SU-DHL-6 (cell line): ENCODE results near the gene CNR2.

Experiments used
- H2AFZ ChIP-seq: fragments of 200-600 bp; sonication (generic); 2 replicates; pipeline ENCODE4 v1.6.1; 2014; ENCODE audit warnings: low read depth, mild to moderate bottlenecking, moderate library complexity, mixed read lengths, antibody characterized with exemption, low read length; ENCODE audit not compliant: severe bottlenecking
- H3F3A ChIP-seq: fragments of 200-600 bp; shearing (Covaris generic); 2 replicates; pipeline ENCODE4 v1.6.0; 2016; ENCODE audit warnings: antibody characterized with exemption, mild to moderate bottlenecking; ENCODE audit not compliant: insufficient read depth
- H3K27ac ChIP-seq: fragments of 200-600 bp; sonication (generic); 2 replicates; pipeline ENCODE4 v1.5.1; 2016; ENCODE audit warnings: low read depth, mild to moderate bottlenecking, low read length, moderate library complexity, mixed read lengths
- H3K27me3 ChIP-seq: fragments of 200-600 bp; sonication (generic), shearing (Covaris generic); 2 replicates; pipeline ENCODE4 v1.6.0; 2014; ENCODE audit warnings: mild to moderate bottlenecking, low read length
- H3K36me3 ChIP-seq: fragments of 200-600 bp; sonication (generic); 2 replicates; pipeline ENCODE4 v1.6.1; 2014; ENCODE audit warnings: mild to moderate bottlenecking, low read length, mixed read lengths
- H3K4me2 ChIP-seq: fragments of 300-600, 200-600 bp; shearing (Covaris generic), sonication (generic); 2 replicates; pipeline ENCODE4 v1.6.0; 2014; ENCODE audit warnings: low read length, low read depth, mild to moderate bottlenecking; ENCODE audit not compliant: poor library complexity, severe bottlenecking
- H3K4me3 ChIP-seq: fragments of 200-600 bp; sonication (generic); 2 replicates; pipeline ENCODE4 v1.5.1; 2014; ENCODE audit warnings: antibody characterized with exemption, low read length, mild to moderate bottlenecking, mixed read lengths; ENCODE audit not compliant: insufficient read depth, poor library complexity, severe bottlenecking
- H3K79me2 ChIP-seq: fragments of 200-600 bp; sonication (generic); 2 replicates; pipeline ENCODE4 v1.6.1; 2014; ENCODE audit warnings: mild to moderate bottlenecking, low read length, moderate library complexity; ENCODE audit not compliant: insufficient read depth
- H3K9ac ChIP-seq: fragments of 200-600 bp; sonication (generic); 2 replicates; pipeline ENCODE4 v1.7.0; 2014; ENCODE audit warnings: mild to moderate bottlenecking, low read length
- H3K9me2 ChIP-seq: fragments of 200-600 bp; sonication (generic); replicated peaks from 2 replicates; pipeline ENCODE4 v1.6.1; 2014; ENCODE audit warnings: low read length; ENCODE audit not compliant: insufficient read depth
- H3K9me3 ChIP-seq: fragments of 200-600 bp; sonication (generic); 2 replicates; pipeline ENCODE4 v1.6.1; 2014; ENCODE audit warnings: low read length, mixed read lengths; ENCODE audit not compliant: insufficient read depth
- H4K20me1 ChIP-seq: fragments of 200-600 bp; sonication (generic); 2 replicates; pipeline ENCODE4 v1.6.1; 2014; ENCODE audit warnings: low read depth, mild to moderate bottlenecking, antibody characterized with exemption, low read length, moderate library complexity, mixed read lengths
- EZH2phosphoT487 ChIP-seq: fragments of 200-600 bp; sonication (generic), shearing (Covaris generic); conservative IDR thresholded peaks from 2 replicates; pipeline ENCODE4 v1.6.1; 2018; ENCODE audit warnings: mild to moderate bottlenecking, antibody characterized with exemption, low read length, moderate library complexity, mixed read lengths
- TF ChIP-seq, protein P1 (sequence below): fragments of 200-600 bp; sonication (generic); IDR thresholded peaks from one replicate; pipeline ENCODE4 v1.5.1; 2017; ENCODE audit warnings: antibody characterized with exemption, mild to moderate bottlenecking, low read length, moderate library complexity; ENCODE audit not compliant: insufficient read depth, poor library complexity, severe bottlenecking

CNR2 gene

DNA sequence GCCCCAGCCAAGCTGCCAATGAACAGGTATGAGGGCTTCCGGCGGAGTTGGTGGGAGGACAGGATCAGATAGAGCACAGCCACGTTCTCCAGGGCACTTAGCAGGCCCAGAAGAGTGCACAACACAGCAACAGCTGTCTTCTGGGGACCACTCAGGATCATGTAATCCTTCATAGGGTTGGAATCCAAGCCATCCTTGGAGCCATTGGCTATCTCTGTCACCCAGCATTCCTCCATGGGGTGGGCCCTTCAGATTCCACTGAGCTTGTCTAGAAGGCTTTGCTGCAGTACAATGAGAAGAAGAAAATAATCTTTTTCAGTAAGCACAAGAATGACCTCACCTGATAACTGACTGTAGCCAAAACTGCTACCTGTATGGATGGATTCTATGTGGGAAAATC, 37.8 kb downstream of the CNR2 start:
- Histone ChIP-seq H3F3A (peaks cover 6% of the 10 kb centered on the region; the same call in 1 of the 2 replicates), H3K9ac (no peak overlapping the region), H3K4me2 (no peak overlapping the region), H4K20me1 (no peaks in the 10 kb centered on the region), H3K27me3 (no peaks in the 10 kb centered on the region), H3K4me3 (no peak overlapping the region), H3K27ac (no peak overlapping the region), H3K9me3 (peaks cover 23% of the 10 kb centered on the region), H3K9me2 (no peaks in the 10 kb centered on the region), H3K79me2 (no peaks in the 10 kb centered on the region), H2AFZ (no peak overlapping the region), H3K36me3 (peaks cover 22% of the 10 kb centered on the region)
- TF ChIP-seq, protein P1, sequence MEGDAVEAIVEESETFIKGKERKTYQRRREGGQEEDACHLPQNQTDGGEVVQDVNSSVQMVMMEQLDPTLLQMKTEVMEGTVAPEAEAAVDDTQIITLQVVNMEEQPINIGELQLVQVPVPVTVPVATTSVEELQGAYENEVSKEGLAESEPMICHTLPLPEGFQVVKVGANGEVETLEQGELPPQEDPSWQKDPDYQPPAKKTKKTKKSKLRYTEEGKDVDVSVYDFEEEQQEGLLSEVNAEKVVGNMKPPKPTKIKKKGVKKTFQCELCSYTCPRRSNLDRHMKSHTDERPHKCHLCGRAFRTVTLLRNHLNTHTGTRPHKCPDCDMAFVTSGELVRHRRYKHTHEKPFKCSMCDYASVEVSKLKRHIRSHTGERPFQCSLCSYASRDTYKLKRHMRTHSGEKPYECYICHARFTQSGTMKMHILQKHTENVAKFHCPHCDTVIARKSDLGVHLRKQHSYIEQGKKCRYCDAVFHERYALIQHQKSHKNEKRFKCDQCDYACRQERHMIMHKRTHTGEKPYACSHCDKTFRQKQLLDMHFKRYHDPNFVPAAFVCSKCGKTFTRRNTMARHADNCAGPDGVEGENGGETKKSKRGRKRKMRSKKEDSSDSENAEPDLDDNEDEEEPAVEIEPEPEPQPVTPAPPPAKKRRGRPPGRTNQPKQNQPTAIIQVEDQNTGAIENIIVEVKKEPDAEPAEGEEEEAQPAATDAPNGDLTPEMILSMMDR: no peak
- TF ChIP-seq EZH2phosphoT487: no peak

DNA sequence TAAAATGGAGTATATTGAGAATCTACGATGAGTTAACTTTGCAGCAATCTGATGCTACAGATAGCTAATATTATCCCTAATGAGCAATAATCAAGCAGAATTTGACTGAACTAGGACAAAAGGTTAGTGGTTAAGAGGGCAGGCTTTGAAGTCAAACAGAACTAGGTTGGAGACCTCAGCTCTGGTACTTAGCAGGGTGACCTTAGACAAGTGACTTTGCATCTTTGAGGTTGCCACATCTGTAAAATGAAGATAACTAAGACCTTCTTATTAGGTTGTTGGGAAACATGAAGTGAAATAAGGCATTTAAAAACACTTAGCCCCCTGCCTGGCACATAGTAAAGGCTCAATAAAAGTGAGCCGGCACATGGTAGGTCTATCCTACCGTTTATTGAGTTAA, 40.7 kb downstream of the CNR2 start:
- no peak overlapping the region for H3K9ac ChIP-seq
- peaks cover 3% of the 10 kb centered on the region; the same call in 1 of the 2 replicates for H3K79me2 ChIP-seq
- no peak overlapping the region for H3K4me3 ChIP-seq
- H3K27me3 ChIP-seq: no peaks in the 10 kb centered on the region
- no peak overlapping the region for H2AFZ ChIP-seq
- H4K20me1 ChIP-seq: no peaks in the 10 kb centered on the region
- no peak overlapping the region for H3K4me2 ChIP-seq
- no peak for TF ChIP-seq EZH2phosphoT487
- no peaks in the 10 kb centered on the region for H3K36me3 ChIP-seq
- H3K9me2 ChIP-seq: no peaks in the 10 kb centered on the region
- H3F3A ChIP-seq: peaks cover 11% of the 10 kb centered on the region; the same call in 1 of the 2 replicates
- H3K9me3 ChIP-seq: no peaks in the 10 kb centered on the region
- H3K27ac ChIP-seq: no peak overlapping the region

DNA sequence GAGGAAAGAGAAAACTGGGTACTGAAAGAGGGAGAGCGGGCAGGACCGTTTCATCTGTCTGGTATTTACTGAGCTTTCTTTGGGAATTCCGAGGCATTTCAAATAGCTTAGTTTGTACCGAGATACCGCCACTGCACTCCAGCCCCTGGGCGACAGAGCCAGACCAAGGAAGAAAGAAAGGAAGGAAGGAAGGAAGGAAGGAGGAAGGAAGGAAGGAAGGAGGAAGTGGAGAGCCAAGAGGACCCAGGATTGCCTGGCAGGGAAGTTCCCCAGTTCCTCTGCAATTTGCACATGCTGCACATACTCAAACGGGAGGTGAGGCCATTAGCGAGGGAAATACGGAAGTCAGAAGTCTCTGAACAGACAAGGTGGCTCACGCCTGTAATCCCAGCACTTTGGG, 44.1 kb downstream of the CNR2 start:
- no peaks in the 10 kb centered on the region for H3K9me2 ChIP-seq
- H3K79me2 ChIP-seq: peaks cover 13% of the 10 kb centered on the region; the same call in 1 of the 2 replicates
- H4K20me1 ChIP-seq: no peaks in the 10 kb centered on the region
- H2AFZ ChIP-seq: no peak overlapping the region
- peaks cover 7% of the 10 kb centered on the region; the same call in 1 of the 2 replicates for H3F3A ChIP-seq
- no peaks in the 10 kb centered on the region for H3K9me3 ChIP-seq
- peak overlapping the region; percentile 72 for H3K27ac ChIP-seq
- H3K4me3 ChIP-seq: no peak overlapping the region
- H3K9ac ChIP-seq: peak overlapping the region; percentile 65
- H3K4me2 ChIP-seq: peak overlapping the region; percentile 59
- H3K27me3 ChIP-seq: no peaks in the 10 kb centered on the region
- H3K36me3 ChIP-seq: no peaks in the 10 kb centered on the region
- TF ChIP-seq, protein P1: no peak
- no peak for TF ChIP-seq EZH2phosphoT487

GRCh38 chr1:23868557-23869016, 44.6 kb downstream of the CNR2 start:
- H3K79me2 ChIP-seq: peaks cover 13% of the 10 kb centered on the region; the same call in 1 of the 2 replicates
- H3K27me3 ChIP-seq: no peaks in the 10 kb centered on the region
- no peaks in the 10 kb centered on the region for H3K9me3 ChIP-seq
- H3K4me2 ChIP-seq: peak overlapping the region; percentile 59
- H2AFZ ChIP-seq: peak overlapping the region; percentile 73
- H3K9ac ChIP-seq: peak overlapping the region; percentile 65
- peak overlapping the region; percentile 72 for H3K27ac ChIP-seq
- H3F3A ChIP-seq: peaks cover 7% of the 10 kb centered on the region; the same call in 1 of the 2 replicates
- H3K4me3 ChIP-seq: peak overlapping the region; percentile 26
- TF ChIP-seq, protein P1: no peak
- no peak for TF ChIP-seq EZH2phosphoT487
- no peaks in the 10 kb centered on the region for H3K9me2 ChIP-seq
- no peaks in the 10 kb centered on the region for H4K20me1 ChIP-seq
- H3K36me3 ChIP-seq: no peaks in the 10 kb centered on the region
